AG08395 (cell line): ENCODE measurements around the gene HOOK2.
"Not testable (repeated sequence)": the region's sequence is repeated elsewhere in the genome, so short reads cannot be mapped to it uniquely, and the experiment has no call there.

Experiments used
- DNase-seq: peaks from one replicate; pipeline ENCODE4 v3.0.0; 2012; ENCODE audit warnings: mixed read lengths, low spot score

The HOOK2 gene

DNA sequence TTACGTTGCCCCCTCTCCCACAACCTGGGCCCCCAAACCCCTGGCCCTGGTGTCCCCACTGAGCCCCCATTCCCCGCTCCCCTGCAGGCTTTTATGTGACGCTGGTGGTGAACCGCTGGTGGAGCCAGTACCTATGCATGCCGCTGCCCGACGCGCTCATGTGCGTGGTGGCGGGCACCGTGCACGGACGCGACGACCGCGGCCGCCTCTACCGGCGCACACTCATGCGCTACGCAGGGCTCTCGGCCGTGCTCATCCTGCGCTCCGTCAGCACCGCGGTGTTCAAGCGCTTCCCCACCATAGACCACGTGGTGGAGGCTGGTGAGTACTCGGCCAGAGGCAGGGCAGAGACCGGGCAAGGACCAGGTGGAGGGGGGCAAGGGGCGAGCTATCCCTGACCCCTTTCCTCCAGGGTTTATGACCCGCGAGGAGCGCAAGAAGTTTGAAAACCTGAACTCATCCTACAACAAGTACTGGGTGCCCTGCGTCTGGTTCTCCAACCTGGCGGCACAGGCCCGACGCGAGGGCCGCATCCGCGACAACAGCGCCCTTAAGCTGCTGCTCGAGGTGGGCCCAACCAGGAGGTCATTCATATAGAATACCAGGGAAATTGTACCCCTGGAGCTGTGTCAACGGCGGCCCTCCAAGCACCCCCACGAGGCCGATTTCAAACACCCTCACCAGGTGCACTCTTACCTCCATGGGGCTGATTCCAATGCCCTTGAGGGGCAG is 20.7 kb downstream of the HOOK2 start:
- no peak for DNase-seq

DNA sequence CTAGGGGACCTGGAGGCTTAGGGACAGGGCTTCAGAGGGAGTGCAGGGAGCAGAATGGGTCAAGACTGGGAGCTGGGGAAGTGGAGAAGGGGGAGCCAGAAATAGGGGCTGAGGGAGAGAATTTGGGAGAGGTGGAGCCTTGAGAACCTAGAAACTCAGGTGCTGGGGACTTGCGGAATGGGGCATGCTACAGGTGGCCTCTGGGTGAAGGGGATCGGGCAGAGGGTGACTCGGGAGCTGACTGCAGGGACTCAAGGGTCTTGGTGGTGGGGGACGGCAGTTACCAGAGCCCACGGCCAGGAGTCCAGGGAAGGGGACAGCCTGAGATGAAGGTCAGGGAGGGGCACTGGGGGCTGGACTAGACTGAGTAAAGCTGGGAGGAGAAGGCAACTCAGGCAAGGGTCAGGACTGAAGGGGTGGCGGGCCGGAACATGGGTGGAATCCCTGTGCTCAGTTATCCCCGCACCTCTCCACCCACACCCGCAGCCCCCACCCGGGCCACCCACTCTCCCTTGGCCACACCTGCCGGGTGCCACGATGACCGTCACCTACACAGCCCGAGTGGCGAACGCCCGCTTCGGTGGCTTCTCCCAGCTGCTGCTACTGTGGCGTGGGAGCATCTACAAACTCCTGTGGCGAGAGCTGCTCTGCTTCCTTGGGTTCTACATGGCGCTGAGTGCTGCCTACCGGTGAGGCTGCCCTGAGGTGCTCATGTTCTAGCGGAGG is 23.1 kb downstream of the HOOK2 start:
- no peak for DNase-seq

DNA sequence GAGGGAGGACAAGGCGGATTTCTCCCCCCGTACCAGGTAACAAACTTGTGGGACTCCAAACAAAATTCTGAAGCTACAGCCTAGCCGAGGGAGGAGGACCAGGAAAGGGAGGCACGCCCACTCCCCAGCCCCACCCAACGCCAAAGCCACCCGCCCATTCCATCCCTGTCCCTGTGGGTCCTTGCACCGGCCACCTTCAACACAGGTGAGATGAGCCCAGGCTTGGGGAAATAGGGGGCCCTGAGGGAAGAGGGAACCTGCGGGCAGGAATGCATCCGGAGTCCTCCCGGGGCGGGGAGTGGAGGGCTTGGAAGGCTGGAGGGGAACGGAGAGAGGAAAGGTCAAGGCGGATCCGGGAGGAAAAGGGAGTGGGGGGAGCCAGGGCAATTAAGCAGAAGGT is 23.7 kb downstream of the HOOK2 start, which contains the start of gene BEST2:
Gene BEST2, plus strand, starts transcription at position 157 of the 400 bp plus-strand sequence. CDS start 802 bp downstream, outside the sequence.
- DNase-seq = no peak

DNA sequence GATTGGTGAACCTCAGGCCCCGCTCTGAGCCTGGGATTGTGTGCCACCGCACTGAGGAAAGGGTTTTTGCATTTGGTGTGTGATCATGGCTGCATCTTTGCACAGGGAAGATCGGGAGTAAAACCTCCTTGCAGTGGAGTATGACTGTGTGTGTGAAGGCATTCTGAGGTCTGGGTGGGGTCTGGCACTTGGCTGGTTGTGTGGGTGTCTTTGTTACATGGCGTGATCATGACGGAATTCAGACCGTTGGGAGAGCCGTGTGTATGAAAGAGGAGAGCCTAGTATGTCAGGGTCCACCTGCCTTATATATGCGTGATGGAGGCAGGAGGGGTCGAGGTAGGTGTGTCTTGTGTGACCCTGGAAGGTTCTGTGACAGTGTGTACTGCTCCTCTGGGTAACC is 24.5 kb downstream of the HOOK2 start:
- DNase-seq = no peak

DNA sequence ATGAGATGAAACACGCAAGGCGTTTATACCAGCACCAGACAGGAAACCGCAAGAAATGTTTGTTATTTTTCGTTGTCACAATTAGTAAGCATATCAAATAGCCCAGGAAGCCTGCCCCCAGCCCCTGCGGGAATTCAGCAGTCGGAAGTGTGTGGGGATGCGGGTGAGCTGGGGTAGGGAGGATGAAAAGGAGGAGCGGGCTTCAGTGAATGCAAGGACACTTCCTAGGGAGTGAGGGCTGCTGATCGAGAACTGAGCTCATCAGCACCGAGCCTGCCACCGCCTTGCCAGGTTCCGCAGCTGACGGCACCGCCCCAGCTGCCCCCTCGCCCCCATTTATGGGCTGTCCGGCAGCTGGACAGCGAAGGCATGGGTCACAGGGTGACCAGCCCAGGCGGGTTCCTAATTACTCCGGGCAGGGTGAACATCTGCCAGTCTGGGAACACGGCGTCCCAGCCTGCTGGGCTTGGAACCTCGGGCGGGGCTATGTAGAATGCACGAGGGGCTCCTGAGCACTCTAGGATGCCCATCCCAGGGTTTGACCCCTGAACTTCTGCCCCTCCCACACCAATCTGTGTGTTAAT is 25.3 kb downstream of the HOOK2 start:
- DNase-seq = no peak

DNA sequence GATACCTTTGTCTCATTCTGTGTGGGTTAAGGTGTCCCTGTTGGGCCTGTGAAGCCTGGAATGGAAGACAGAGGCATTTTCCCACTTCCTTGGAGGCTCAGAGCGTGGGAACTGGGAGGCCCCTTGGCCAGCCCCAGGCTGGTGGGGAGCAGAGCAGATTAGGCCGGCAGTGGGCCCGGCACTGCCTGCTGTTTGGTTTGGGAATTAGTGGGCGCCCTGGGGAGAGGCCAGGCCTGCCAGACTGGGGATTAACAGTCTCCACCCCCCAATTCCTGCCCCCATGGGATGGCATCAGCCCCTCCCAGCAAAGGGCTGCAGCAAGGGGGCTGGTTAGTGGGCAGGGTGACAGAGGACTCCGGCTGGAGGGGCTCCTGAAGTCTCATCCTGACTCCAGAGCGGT is 26.9 kb downstream of the HOOK2 start:
- no peak for DNase-seq

DNA sequence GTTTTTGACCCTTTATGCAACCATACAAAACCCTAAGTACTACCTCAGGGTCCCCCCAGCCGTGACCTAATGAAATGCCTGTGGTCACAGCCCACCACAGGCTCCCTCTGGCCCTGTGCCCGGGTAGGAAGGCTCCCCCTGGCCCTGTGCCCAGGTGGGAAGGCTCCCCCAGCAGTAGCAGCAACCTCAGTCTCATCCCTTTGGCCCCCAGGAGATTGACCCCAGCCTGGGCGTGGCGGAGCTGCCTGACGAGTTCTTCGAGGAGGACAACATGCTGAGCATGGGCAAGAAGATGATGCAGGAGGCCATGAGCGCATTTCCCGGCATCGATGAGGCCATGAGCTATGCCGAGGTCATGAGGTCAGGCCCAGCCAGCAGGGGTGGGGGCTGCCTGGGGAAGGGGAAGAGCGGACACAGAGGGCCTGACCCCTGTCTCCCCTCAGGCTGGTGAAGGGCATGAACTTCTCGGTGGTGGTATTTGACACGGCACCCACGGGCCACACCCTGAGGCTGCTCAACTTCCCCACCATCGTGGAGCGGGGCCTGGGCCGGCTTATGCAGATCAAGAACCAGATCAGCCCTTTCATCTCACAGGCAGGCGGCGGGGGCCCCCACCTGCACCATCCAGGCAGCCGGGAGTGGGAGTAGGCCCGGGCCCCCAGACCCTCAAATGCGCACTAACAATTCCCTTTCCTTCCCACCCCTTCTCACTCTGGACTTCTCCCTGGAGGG is 30.0 kb downstream of the HOOK2 start:
- no peak for DNase-seq

DNA sequence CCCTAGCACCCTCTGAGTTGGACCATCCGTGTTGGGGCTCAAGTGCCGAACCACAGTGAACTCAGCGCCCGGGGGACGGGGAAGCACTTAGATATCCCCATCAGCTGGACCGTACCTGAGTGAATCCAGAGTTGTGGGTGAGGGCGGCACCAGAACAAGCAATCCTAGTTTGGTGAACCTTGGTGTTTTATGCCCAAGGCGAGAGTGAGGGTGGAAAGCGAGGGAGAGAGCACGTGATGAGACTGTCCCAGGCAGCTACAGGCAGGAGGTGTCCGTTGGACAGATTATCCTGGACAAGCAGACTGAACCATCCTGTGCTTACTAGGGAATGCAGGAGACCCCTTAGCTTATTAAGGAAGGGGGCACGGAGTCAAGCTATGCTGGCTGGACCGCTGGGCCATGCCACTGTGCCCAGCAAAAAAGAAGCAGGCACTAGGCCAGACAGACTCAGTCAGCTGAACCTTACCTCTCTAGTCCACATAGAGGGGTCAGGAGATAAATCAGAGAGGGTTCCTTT is 37.5 kb downstream of the HOOK2 start:
- no peak for DNase-seq

DNA sequence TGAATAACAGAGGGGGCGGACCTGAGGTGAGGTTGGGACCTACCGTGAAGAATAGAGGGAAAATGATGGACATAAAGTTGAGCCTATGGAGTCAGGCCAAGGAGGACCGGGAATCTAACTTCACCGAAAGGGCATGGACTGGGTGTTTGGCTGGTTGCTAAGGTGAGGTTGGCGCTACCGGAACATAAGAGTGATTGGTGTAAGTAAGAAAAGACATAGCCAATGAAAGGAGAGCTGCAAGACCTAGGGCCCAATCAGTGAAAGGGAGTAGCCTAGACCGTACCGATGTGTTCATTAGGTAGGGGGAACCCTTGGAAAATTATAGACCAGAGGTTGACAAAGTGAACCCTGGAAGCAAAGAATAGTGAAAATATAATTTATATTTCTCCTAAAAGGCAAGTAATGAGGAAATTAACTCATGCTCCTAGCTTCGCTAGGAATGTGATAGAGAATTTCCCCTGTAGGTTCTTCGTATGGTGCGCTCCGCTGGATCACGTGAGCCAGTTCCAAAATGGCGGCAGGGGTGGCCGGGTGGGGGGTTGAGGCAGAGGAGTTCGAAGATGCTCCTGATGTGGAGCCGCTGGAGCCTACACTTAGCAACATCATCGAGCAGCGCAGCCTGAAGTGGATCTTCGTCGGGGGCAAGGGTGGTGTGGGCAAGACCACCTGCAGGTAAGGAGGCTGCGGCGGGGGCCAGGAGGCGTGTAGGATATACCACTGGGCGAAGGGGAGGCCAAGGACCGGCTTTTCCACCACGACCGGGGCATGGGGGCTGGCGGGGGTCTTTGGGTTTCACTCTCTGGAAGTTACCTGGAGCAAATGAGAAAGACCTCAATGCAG is 38.1 kb downstream of the HOOK2 start, which contains the start of gene GET3:
Gene GET3, plus strand, starts transcription at position 503 of the 840 bp plus-strand sequence. Its CDS starts 9 bp downstream, at position 512.
- DNase-seq = peak; percentile 98

DNA sequence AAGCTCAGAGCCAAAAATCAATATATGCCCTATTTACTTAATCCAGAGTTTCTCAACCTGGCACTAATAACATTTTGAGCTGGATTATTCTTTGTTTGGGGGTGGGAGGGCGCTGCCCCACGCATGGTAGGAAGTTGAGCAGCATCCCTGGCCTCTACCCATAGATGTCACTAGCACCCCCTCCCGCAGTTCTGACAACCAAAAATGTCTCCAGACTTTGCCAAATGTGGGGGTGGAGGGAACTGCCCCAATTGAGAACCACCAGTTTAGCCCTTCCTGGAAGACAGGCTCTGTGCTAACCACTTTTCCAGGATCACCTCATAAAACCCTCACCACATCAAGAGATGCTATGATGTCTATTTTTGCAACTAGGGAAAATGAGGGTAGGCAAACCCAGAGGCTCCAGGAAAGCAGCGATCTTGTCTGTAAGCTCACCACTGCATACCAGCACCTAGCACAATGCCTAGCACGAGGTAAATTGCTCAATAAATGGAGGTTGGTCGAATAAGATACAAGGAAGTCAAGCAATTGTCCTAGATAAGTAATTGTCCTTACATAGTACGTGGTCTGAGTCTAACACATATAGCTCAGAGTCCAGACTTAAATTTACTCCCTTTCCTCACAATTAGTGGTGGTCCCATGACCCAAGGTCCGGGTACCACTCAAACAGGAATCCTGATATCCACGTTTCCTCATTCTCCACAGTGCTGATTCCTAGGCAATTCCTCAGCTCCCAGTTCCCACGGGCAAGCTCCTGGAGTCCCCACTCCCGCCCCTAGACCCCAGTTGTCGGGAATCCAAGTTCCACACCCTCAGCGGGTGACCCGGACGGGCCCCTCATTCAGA is 41.8 kb downstream of the HOOK2 start:
- peak; percentile 54 for DNase-seq

DNA sequence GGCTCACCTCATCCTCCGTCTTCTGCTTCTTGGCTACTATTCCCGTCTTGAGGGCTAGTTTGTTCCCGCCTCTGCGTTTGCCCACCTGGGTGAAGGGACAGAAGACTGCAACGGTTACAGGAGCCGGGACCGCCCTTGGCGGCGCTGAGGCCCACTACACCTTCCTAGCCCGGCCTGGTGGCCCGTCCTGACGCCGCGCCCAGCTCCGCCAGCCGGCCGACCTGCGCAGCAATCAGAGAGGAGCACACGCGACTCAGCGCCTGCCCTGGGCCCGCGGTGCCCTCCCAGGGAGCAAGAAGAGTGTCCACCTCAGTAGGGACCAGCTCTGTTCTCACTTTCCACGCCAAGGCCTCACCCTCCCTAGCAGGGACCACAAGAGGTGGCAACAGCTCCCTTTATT is 44.0 kb downstream of the HOOK2 start:
- DNase-seq = no peak

DNA sequence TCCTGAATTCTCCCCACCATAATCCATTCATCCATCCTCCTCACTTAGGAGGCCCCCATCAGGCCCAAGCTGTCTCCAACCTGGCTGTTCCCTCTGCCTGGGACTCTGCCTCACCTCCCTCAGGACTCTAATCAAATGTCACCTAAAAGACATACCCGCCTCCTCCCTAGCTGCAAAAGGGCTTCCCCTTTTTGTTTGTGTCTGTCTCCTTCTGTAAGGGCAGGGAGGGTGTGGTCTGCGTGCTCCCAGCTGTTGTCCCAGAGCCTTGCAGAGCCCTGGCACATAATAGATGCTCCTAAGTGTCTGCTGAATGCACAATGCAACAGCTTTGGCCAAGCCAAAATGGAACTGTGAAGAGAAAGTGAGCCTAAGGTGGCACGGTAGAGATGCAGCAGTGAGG is 45.3 kb downstream of the HOOK2 start:
- DNase-seq = no peak

DNA sequence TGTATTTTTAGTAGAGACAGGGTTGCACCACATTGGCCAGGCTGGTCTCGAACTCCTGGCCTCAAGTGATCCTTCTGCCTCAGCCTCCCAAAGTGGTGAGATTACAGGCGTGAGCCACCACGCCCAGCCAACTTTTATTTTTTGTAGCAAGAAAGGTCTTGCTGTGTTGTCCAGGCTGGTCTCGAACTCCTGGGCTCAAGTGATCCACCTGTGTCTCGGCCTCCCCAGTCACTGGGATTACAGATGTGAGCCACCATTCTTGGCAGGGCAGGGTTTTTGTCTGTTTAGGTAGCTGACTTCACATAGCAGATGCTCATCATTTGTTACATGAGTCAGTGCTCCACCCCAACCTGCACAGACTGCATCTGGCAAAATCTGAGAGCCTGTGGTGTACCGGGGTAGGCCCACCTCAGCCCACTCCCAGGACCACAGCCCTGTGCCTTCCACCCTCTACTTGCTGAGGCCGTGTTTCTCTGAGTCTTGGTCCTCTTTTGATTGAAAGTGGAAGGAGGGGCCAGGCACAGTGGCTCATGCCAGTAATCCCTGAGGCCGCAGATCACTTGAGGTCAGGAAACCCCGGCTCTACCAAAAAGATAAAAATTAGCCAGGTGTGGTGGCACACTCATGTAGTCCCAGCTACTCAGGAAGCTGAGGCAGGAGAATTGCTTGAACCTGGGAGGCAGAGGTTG is 47.5 kb downstream of the HOOK2 start:
- no peak for DNase-seq

DNA sequence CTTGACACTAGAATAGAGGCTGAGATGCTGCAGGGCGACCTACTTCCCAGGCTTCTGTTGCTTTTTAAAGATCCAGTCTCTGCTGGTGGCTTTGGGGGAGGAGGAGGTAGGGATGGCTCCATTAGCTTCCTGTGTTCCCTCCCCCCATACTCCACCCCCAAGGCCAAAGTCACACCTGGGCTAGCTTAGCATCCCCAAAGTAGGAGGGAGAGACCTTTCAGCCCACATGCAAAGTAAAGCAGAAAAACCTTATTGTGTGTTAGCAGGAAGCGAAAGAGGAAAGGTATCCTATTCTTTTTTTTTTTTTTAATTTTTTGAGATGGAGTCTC is 48.4 kb downstream of the HOOK2 start:
- no peak for DNase-seq

DNA sequence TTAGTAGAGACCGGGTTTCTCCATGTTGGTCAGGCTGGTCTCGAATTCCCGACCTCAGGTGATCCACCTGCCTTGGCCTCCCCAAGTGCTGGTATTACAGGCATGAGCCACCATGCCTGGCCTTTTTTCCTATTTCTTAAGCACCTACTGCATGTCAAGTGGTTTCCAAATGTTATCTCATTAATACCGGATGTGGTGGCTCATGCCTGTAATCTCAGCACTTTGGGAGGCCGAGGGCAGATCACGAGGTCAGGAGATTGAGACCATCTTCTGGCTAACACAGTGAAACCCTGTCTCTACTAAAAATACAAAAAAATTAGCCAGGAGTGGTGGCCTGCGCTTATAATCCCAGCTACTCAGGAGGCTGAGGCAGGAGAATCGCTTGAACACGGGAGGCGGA is 49.7 kb downstream of the HOOK2 start:
- not testable (repeated sequence) for DNase-seq

DNA sequence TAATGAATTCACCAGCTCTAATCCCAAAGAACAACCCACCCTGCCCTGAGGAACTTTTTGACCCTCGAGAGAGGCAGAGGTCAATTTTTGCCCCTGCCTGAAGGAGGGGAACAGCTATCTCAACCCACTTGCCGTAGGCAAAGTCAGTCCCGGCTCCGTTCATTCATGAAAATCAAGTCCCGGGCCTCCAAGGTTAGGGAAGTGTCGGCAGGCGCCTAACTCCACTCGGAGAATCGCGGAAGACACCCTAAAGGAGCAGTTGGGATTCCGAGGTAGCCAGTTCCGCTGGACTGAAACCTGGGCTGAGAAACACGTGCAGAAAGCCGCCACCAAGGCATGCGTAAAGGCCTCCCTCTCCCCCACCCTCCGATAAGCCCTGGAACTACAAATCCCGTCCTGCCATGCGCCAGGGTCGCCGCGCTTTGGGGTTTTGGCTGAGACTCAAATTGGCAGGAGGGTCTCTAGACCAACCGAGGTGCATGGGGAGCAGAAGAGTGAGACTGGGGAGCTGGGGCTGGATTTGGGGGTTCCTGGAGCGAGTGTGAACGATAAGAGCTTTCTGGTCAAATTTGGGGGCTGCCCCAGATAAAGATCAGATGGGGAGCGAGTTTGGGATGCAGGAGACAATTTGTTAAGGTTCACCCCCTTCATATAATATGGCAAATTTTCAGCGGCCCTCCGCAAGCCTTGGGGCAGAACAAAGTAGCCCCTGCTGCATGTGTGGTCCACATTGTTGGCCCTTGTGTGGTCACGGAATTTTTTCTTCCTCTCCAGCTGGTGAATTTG is 51.5 kb downstream of the HOOK2 start, which contains the start of gene TNPO2:
Gene TNPO2, minus strand, starts transcription at position 292 of the 786 bp plus-strand sequence. CDS start 2,955 bp downstream, outside the sequence.
- peak; percentile 58 for DNase-seq

DNA sequence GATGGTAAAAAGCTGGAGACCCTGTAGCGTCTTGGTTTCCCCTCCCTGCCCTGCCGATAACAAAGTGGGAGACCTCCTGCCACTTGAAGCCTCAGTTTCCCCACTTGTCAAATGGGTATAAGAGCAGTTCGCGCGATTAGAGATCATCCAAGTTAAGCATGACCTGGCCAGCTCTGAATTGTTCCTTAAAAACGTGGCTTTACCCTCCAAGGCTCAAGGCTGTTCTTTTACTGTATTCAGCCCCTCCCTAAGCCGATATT is 52.0 kb downstream of the HOOK2 start:
- no peak for DNase-seq

DNA sequence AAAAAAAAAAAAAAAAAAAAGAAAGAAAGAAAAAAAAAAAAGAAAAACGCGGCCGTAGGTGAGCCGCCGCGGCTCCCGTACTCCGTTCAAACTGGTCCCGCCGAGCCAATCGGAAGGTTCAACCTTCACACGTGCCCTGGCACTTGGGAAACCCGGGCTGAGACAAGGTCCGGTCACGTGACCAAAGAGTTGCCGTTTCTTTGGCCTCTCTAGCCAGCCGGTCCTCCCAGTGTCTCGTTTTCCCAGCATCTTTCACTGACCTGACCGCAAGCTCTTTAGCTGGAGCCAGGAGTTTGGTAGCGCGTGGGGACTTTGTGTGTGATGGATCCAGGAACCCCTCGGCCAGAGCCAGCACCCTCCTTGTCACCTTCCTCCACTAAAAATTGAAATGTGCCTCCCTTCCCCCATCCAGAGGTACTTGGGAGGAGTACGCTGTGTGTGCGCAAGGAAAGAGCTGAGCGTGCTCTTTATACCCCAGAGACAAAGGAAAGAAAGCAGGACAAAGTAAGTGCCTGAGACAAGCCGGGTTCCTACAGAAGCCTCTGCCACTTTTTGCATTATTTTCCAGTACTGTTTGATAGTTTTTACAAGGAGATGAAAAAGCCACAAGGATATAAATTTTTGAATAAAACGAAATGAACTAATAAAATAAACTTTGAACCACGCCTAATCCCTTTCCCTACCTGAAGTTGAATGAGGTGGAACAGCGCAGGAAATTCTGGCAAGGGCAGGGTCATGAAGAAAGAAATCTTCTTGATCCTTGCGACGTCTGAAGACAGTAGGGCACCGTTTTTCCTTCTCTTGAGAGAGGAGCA is 52.6 kb downstream of the HOOK2 start:
- peak; percentile 99 for DNase-seq
